ENCODE measurements around the gene KCNE1.
"Not testable (repeated sequence)": the region's sequence is repeated elsewhere in the genome, so short reads cannot be mapped to it uniquely, and the experiment has no call there.

KCNE1 gene

GRCh38 chr21:34428441-34428840 is 83.6 kb downstream of the KCNE1 start:
- WGBS (ENCODE audit: insufficient coverage, insufficient read length) = no CpG with 5 or more reads among the region's 6 CpGs
- not testable (repeated sequence) for H3K27me3 ChIP-seq (ENCODE audit: control insufficient read depth, insufficient read depth, low read length); H3K4me1 ChIP-seq (ENCODE audit: control insufficient read depth, insufficient read depth, low read length); H3K36me3 ChIP-seq (ENCODE audit: control insufficient read depth, insufficient read depth, low read length); H3K4me3 ChIP-seq (ENCODE audit: low read length); H3K27ac ChIP-seq (ENCODE audit: low read length); H3K9me3 ChIP-seq (ENCODE audit: control insufficient read depth, insufficient read depth, low read length); DNase-seq (ENCODE audit: low read depth, low spot score)

- H3K27me3 ChIP-seq (ENCODE audit: control insufficient read depth, insufficient read depth, low read length); H3K36me3 ChIP-seq (ENCODE audit: control insufficient read depth, insufficient read depth, low read length); H3K4me3 ChIP-seq (ENCODE audit: low read length); H3K27ac ChIP-seq (ENCODE audit: low read length); H3K9me3 ChIP-seq (ENCODE audit: control insufficient read depth, insufficient read depth, low read length); H3K4me1 ChIP-seq (ENCODE audit: control insufficient read depth, insufficient read depth, low read length); DNase-seq (ENCODE audit: low read depth, low spot score): not testable (repeated sequence)
- no CpG with 5 or more reads among the region's 8 CpGs for WGBS (ENCODE audit: insufficient coverage, insufficient read length)
Observed at GRCh38 chr21:34427339-34427738, 84.7 kb downstream of the KCNE1 start.

- not testable (repeated sequence) for H3K9me3 ChIP-seq (ENCODE audit: control insufficient read depth, insufficient read depth, low read length); H3K27me3 ChIP-seq (ENCODE audit: control insufficient read depth, insufficient read depth, low read length); H3K4me1 ChIP-seq (ENCODE audit: control insufficient read depth, insufficient read depth, low read length); H3K4me3 ChIP-seq (ENCODE audit: low read length); H3K36me3 ChIP-seq (ENCODE audit: control insufficient read depth, insufficient read depth, low read length); H3K27ac ChIP-seq (ENCODE audit: low read length); DNase-seq (ENCODE audit: low read depth, low spot score)
- WGBS (ENCODE audit: insufficient coverage, insufficient read length) = no CpG with 5 or more reads among the region's 4 CpGs
Observed at GRCh38 chr21:34423805-34424204, 88.2 kb downstream of the KCNE1 start, which contains the start of gene SMIM34. Gene SMIM34 (minus strand): TSS chr21:34423951. CDS start chr21:34423839, 112 bp downstream.

DNA sequence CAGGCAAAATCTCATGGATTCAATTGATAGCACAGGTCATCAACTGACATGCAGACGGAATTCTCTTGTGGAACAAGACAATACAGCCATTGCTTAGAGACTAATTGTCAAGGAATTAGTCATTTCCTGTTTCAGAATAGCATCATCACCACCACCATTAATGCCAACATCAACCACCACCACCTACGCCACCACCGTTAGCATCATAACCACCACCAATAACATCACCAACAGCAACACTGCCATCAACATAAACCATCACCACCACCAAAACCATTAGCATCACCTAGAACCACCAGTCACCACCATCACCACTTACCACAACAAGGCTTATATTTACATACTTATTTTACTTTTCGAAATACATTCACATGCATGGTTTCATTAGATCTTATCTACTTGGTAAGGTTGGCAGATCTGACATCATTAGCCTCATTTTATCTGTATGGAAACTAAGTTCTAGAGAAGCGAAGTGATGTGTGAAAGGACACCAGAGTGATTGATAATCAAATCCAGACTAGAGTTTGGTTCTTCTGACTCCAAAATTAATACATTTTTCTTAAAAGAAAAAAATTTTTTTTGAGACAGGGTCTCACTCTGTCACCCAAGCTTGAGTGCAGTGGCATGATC is 94.4 kb downstream of the KCNE1 start:
- not testable (repeated sequence) for H3K27me3 ChIP-seq (ENCODE audit: control insufficient read depth, insufficient read depth, low read length); H3K27ac ChIP-seq (ENCODE audit: low read length); H3K4me3 ChIP-seq (ENCODE audit: low read length); DNase-seq (ENCODE audit: low read depth, low spot score); H3K9me3 ChIP-seq (ENCODE audit: control insufficient read depth, insufficient read depth, low read length); H3K4me1 ChIP-seq (ENCODE audit: control insufficient read depth, insufficient read depth, low read length); H3K36me3 ChIP-seq (ENCODE audit: control insufficient read depth, insufficient read depth, low read length)
- WGBS (ENCODE audit: insufficient coverage, insufficient read length) = no CpG with 5 or more reads among the region's 5 CpGs

DNA sequence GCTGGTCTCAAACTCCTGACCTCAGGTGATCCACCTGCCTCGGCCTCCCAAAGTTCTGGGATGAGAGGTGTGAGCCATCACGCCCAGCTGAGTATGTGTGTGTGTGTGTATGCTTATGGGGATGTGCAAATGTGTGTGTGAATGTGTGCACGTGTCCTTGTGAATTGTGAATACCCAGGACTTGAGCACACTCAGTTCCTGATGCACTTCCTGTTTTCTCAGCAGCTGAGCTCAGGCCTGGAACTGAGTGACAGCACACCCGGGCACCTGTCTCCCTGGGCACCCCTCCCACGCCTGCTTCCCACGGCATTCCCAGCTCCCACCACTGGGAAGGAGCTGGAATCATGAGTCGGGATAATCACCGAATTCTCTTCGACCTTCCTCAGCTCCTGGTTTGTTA is 104.7 kb downstream of the KCNE1 start:
- not testable (repeated sequence) for H3K4me1 ChIP-seq (ENCODE audit: control insufficient read depth, insufficient read depth, low read length); H3K9me3 ChIP-seq (ENCODE audit: control insufficient read depth, insufficient read depth, low read length); H3K27me3 ChIP-seq (ENCODE audit: control insufficient read depth, insufficient read depth, low read length); DNase-seq (ENCODE audit: low read depth, low spot score); H3K4me3 ChIP-seq (ENCODE audit: low read length); H3K27ac ChIP-seq (ENCODE audit: low read length); H3K36me3 ChIP-seq (ENCODE audit: control insufficient read depth, insufficient read depth, low read length)
- no CpG with 5 or more reads among the region's 9 CpGs for WGBS (ENCODE audit: insufficient coverage, insufficient read length)

- H3K27ac ChIP-seq (ENCODE audit: low read length); H3K4me3 ChIP-seq (ENCODE audit: low read length); H3K27me3 ChIP-seq (ENCODE audit: control insufficient read depth, insufficient read depth, low read length); H3K9me3 ChIP-seq (ENCODE audit: control insufficient read depth, insufficient read depth, low read length); H3K4me1 ChIP-seq (ENCODE audit: control insufficient read depth, insufficient read depth, low read length); H3K36me3 ChIP-seq (ENCODE audit: control insufficient read depth, insufficient read depth, low read length); DNase-seq (ENCODE audit: low read depth, low spot score): not testable (repeated sequence)
- WGBS (ENCODE audit: insufficient coverage, insufficient read length) = no CpG with 5 or more reads among the region's 2 CpGs
Observed at GRCh38 chr21:34406676-34407075, 105.3 kb downstream of the KCNE1 start.

DNA sequence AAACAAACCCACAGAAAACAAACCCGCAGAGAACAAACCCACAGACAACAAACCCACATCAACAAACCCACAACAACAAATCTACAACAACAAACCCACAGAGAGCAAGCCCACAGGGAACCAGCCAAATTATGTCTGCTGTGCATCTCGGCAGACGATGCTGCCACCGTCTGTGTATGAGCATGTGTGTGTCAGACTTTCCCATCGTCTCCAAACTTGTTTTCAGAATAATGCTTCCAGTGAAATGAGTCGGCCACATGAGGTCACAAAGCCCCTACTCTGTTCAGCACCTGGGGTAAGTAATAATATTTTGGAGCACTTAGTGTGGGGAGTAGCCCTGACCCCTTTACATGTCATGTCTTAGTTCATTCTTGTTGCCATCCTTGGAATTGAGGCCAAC is 105.9 kb downstream of the KCNE1 start:
- H3K27ac ChIP-seq (ENCODE audit: low read length); DNase-seq (ENCODE audit: low read depth, low spot score); H3K9me3 ChIP-seq (ENCODE audit: control insufficient read depth, insufficient read depth, low read length); H3K27me3 ChIP-seq (ENCODE audit: control insufficient read depth, insufficient read depth, low read length); H3K4me3 ChIP-seq (ENCODE audit: low read length); H3K36me3 ChIP-seq (ENCODE audit: control insufficient read depth, insufficient read depth, low read length); H3K4me1 ChIP-seq (ENCODE audit: control insufficient read depth, insufficient read depth, low read length): not testable (repeated sequence)
- no CpG with 5 or more reads among the region's 6 CpGs for WGBS (ENCODE audit: insufficient coverage, insufficient read length)

DNA sequence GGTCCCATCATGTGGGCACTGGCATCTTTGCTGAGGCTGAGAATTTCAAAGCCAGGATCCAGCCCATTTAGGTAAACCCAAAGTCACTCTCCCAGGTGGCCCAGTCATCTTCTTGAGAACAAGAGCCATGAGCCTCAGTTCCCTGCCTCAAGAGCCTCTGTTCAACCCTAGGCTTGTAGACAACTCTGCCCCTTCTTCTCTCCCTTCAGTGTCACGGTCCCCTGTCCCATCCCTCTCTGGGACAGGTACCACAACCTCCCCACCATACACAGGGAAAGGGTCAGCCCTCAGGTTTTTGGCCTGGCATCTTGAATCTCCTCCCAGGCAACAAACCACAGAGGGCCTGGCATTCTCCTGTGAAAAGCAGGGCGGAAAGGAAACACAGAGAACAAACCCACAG is 106.3 kb downstream of the KCNE1 start:
- not testable (repeated sequence) for DNase-seq (ENCODE audit: low read depth, low spot score); H3K4me1 ChIP-seq (ENCODE audit: control insufficient read depth, insufficient read depth, low read length); H3K36me3 ChIP-seq (ENCODE audit: control insufficient read depth, insufficient read depth, low read length); H3K9me3 ChIP-seq (ENCODE audit: control insufficient read depth, insufficient read depth, low read length); H3K27ac ChIP-seq (ENCODE audit: low read length); H3K4me3 ChIP-seq (ENCODE audit: low read length); H3K27me3 ChIP-seq (ENCODE audit: control insufficient read depth, insufficient read depth, low read length)
- WGBS (ENCODE audit: insufficient coverage, insufficient read length) = no CpG with 5 or more reads among the region's 2 CpGs

GRCh38 chr21:34404742-34405141 is 107.3 kb downstream of the KCNE1 start:
- DNase-seq (ENCODE audit: low read depth, low spot score); H3K27me3 ChIP-seq (ENCODE audit: control insufficient read depth, insufficient read depth, low read length): not testable (repeated sequence)
- no CpG with 5 or more reads among the region's 5 CpGs for WGBS (ENCODE audit: insufficient coverage, insufficient read length)

GRCh38 chr21:34400522-34400921 is 111.5 kb downstream of the KCNE1 start:
- H3K27me3 ChIP-seq (ENCODE audit: control insufficient read depth, insufficient read depth, low read length); DNase-seq (ENCODE audit: low read depth, low spot score); H3K4me3 ChIP-seq (ENCODE audit: low read length); H3K4me1 ChIP-seq (ENCODE audit: control insufficient read depth, insufficient read depth, low read length); H3K9me3 ChIP-seq (ENCODE audit: control insufficient read depth, insufficient read depth, low read length); H3K36me3 ChIP-seq (ENCODE audit: control insufficient read depth, insufficient read depth, low read length); H3K27ac ChIP-seq (ENCODE audit: low read length): not testable (repeated sequence)
- WGBS (ENCODE audit: insufficient coverage, insufficient read length) = no CpG with 5 or more reads among the region's 5 CpGs

More at GRCh38 chr21:34404742-34405141, 107.3 kb downstream of the KCNE1 start:
- H3K4me3 ChIP-seq (ENCODE audit: low read length); H3K4me1 ChIP-seq (ENCODE audit: control insufficient read depth, insufficient read depth, low read length); H3K27ac ChIP-seq (ENCODE audit: low read length); H3K9me3 ChIP-seq (ENCODE audit: control insufficient read depth, insufficient read depth, low read length); H3K36me3 ChIP-seq (ENCODE audit: control insufficient read depth, insufficient read depth, low read length): not testable (repeated sequence)

Data from iPS DF 6.9 (cell line).